Loucy (cell line): ENCODE results near the gene PTPRN2.

Experiments used
- H2AFZ ChIP-seq: fragments of 200-600 bp; sonication (generic); 2 replicates; pipeline ENCODE4 v1.6.0; 2016; ENCODE audit warnings: antibody characterized with exemption, mild to moderate bottlenecking, low read length, moderate library complexity
- H3F3A ChIP-seq: fragments of 200-600 bp; 2 replicates; pipeline ENCODE4 v1.6.0; 2016; ENCODE audit warnings: antibody characterized with exemption, low read depth, mild to moderate bottlenecking
- H3K27me3 ChIP-seq: fragments of 200-600 bp; sonication (generic); 2 replicates; pipeline ENCODE4 v1.6.1; 2014; ENCODE audit warnings: low read length, mild to moderate bottlenecking; ENCODE audit not compliant: insufficient read depth, poor library complexity, severe bottlenecking
- H3K36me3 ChIP-seq: fragments of 200-600 bp; sonication (generic); 2 replicates; pipeline ENCODE4 v1.6.1; 2016; ENCODE audit warnings: low read length; ENCODE audit not compliant: insufficient read depth
- H3K4me1 ChIP-seq: fragments of 200-600 bp; sonication (generic); 2 replicates; pipeline ENCODE4 v1.5.1; 2014; ENCODE audit warnings: low read length, mild to moderate bottlenecking; ENCODE audit not compliant: insufficient read depth, poor library complexity, severe bottlenecking
- H3K4me2 ChIP-seq: fragments of 200-600 bp; sonication (generic); 2 replicates; pipeline ENCODE4 v1.6.0; 2014; ENCODE audit warnings: antibody characterized with exemption, low read length, low read depth, mild to moderate bottlenecking; ENCODE audit not compliant: poor library complexity, severe bottlenecking
- H3K4me3 ChIP-seq: fragments of 200-600 bp; sonication (generic); 2 replicates; pipeline ENCODE4 v1.5.1; 2014; ENCODE audit warnings: low read length, mild to moderate bottlenecking, mixed read lengths; ENCODE audit not compliant: poor library complexity, severe bottlenecking
- H3K79me2 ChIP-seq: fragments of 200-600 bp; sonication (generic); 2 replicates; pipeline ENCODE4 v1.6.1; 2014; ENCODE audit warnings: low read length; ENCODE audit not compliant: insufficient read depth
- H3K9ac ChIP-seq: fragments of 200-600 bp; sonication (generic); 2 replicates; pipeline ENCODE4 v1.6.0; 2014; ENCODE audit warnings: mild to moderate bottlenecking, low read depth, low read length, moderate library complexity; ENCODE audit not compliant: poor library complexity, severe bottlenecking
- H3K9me2 ChIP-seq: fragments of 200-600 bp; sonication (generic); replicated peaks from 2 replicates; pipeline ENCODE4 v1.6.1; 2016; ENCODE audit warnings: low read depth, low read length, mixed read lengths
- H3K9me3 ChIP-seq: fragments of 200-600 bp; sonication (generic); 2 replicates; pipeline ENCODE4 v1.6.1; 2014; ENCODE audit warnings: mild to moderate bottlenecking, antibody characterized with exemption, low read length, low read depth; ENCODE audit not compliant: insufficient read depth
- H4K20me1 ChIP-seq: fragments of 200-600 bp; sonication (generic); 2 replicates; pipeline ENCODE4 v1.6.0; 2014; ENCODE audit warnings: antibody characterized with exemption, low read length, mild to moderate bottlenecking; ENCODE audit not compliant: insufficient read depth, poor library complexity, severe bottlenecking
- EZH2phosphoT487 ChIP-seq: fragments of 200-600 bp; IDR thresholded peaks from 2 replicates; pipeline ENCODE4 v1.6.1; 2018; ENCODE audit warnings: antibody characterized with exemption, mild to moderate bottlenecking, moderate library complexity, borderline replicate concordance
- TF ChIP-seq, protein P1 (sequence below): fragments of 200-600 bp; sonication (generic); conservative IDR thresholded peaks from 2 replicates; pipeline ENCODE4 v1.5.1; 2014; ENCODE audit warnings: mild to moderate bottlenecking, antibody characterized with exemption, low read length

PTPRN2 gene

GRCh38 chr7:158052381-158053060, 535.1 kb downstream of the PTPRN2 start:
- no peak for TF ChIP-seq EZH2phosphoT487
- TF ChIP-seq, protein P1, sequence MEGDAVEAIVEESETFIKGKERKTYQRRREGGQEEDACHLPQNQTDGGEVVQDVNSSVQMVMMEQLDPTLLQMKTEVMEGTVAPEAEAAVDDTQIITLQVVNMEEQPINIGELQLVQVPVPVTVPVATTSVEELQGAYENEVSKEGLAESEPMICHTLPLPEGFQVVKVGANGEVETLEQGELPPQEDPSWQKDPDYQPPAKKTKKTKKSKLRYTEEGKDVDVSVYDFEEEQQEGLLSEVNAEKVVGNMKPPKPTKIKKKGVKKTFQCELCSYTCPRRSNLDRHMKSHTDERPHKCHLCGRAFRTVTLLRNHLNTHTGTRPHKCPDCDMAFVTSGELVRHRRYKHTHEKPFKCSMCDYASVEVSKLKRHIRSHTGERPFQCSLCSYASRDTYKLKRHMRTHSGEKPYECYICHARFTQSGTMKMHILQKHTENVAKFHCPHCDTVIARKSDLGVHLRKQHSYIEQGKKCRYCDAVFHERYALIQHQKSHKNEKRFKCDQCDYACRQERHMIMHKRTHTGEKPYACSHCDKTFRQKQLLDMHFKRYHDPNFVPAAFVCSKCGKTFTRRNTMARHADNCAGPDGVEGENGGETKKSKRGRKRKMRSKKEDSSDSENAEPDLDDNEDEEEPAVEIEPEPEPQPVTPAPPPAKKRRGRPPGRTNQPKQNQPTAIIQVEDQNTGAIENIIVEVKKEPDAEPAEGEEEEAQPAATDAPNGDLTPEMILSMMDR: no peak
- Histone ChIP-seq H3K9me2 (no peaks in the 10 kb centered on the region), H3K79me2 (no peaks in the 10 kb centered on the region), H3K4me1 (no peaks in the 10 kb centered on the region), H3K9me3 (peaks cover 22% of the 10 kb centered on the region; the same call in 1 of the 2 replicates), H2AFZ (no peak overlapping the region), H4K20me1 (no peaks in the 10 kb centered on the region), H3K4me3 (no peak overlapping the region), H3K4me2 (no peak overlapping the region), H3K27me3 (no peaks in the 10 kb centered on the region), H3F3A (no peaks in the 10 kb centered on the region), H3K36me3 (no peaks in the 10 kb centered on the region), H3K9ac (no peak overlapping the region)

- Histone ChIP-seq H3K9ac (no peak overlapping the region), H3K9me2 (no peaks in the 10 kb centered on the region), H3K79me2 (no peaks in the 10 kb centered on the region), H3F3A (no peaks in the 10 kb centered on the region), H2AFZ (no peak overlapping the region), H3K4me2 (no peak overlapping the region), H4K20me1 (no peaks in the 10 kb centered on the region), H3K9me3 (peaks cover 22% of the 10 kb centered on the region; the same call in 1 of the 2 replicates), H3K4me3 (no peak overlapping the region), H3K27me3 (no peaks in the 10 kb centered on the region), H3K4me1 (no peaks in the 10 kb centered on the region), H3K36me3 (no peaks in the 10 kb centered on the region)
- TF ChIP-seq EZH2phosphoT487: no peak
- TF ChIP-seq, protein P1: no peak
Measured at GRCh38 chr7:158051776-158052175, 535.8 kb downstream of the PTPRN2 start.

- no peaks in the 10 kb centered on the region for H3K9me2 ChIP-seq
Measured at GRCh38 chr7:158050978-158051651, 536.5 kb downstream of the PTPRN2 start.

More at GRCh38 chr7:158050978-158051651, 536.5 kb downstream of the PTPRN2 start:
- H3K4me2 ChIP-seq: no peak overlapping the region
- TF ChIP-seq, protein P1: no peak
- no peak for TF ChIP-seq EZH2phosphoT487
- peaks cover 21% of the 10 kb centered on the region; the same call in 1 of the 2 replicates for H3K9me3 ChIP-seq
- no peaks in the 10 kb centered on the region for H3F3A ChIP-seq
- H3K4me3 ChIP-seq: no peak overlapping the region
- no peaks in the 10 kb centered on the region for H3K27me3 ChIP-seq
- H3K36me3 ChIP-seq: no peaks in the 10 kb centered on the region
- no peaks in the 10 kb centered on the region for H4K20me1 ChIP-seq
- H3K79me2 ChIP-seq: no peaks in the 10 kb centered on the region
- no peak overlapping the region for H3K9ac ChIP-seq
- no peaks in the 10 kb centered on the region for H3K4me1 ChIP-seq
- no peak overlapping the region for H2AFZ ChIP-seq
